K562 (cell line): ENCODE measurements around the gene CCNY. TPM values are rescaled to one million over a fixed set of nuclear protein-coding genes. Genes with fewer than 3 reads are reported as not detected.

Source experiments
- CCAR2 ChIP-seq: fragments of 200-400 bp; formaldehyde crosslinking; IDR thresholded peaks from 2 replicates; pipeline ENCODE4 v1.6.1; 2017; ENCODE audit warnings: mild to moderate bottlenecking, low read depth, low read length
- CCNT2 ChIP-seq: IDR thresholded peaks from 2 replicates; pipeline ENCODE4 v1.6.1; 2011; ENCODE audit warnings: borderline replicate concordance, low read depth, mild to moderate bottlenecking, moderate library complexity, mixed read lengths, low read length; ENCODE audit not compliant: insufficient read length; ENCODE audit errors: extremely low read depth
- EP300 ChIP-seq: IDR thresholded peaks from 2 replicates; pipeline ENCODE4 v1.6.1; 2012; ENCODE audit warnings: low read length, improper control_type of control experiment
- ERF ChIP-seq: fragments of 450-650 bp; formaldehyde crosslinking; IDR thresholded peaks from 2 replicates; pipeline ENCODE4 v1.4.0; 2020; ENCODE audit warnings: mild to moderate bottlenecking, mixed read lengths
- ESRRA ChIP-seq: fragments of 450-650 bp; IDR thresholded peaks from 2 replicates; pipeline ENCODE4 v1.6.1; 2014; ENCODE audit warnings: low read depth, mild to moderate bottlenecking, moderate library complexity, borderline replicate concordance
- EZH2 ChIP-seq: IDR thresholded peaks from 2 replicates; pipeline ENCODE4 v1.6.1; 2012; ENCODE audit warnings: low read depth, mild to moderate bottlenecking, inconsistent platforms, low read length, borderline replicate concordance
- FOSL1 ChIP-seq: fragments of 200-800 bp; sonication (Bioruptor generic); conservative IDR thresholded peaks from 2 replicates; pipeline ENCODE4 v1.6.1; 2016; ENCODE audit warnings: missing genetic modification characterization, missing compliant biosample characterization
- GABPA ChIP-seq: fragments of 200-800 bp; sonication (Bioruptor generic); conservative IDR thresholded peaks from 2 replicates; pipeline ENCODE4 v1.6.1; 2016; ENCODE audit warnings: low read depth, missing genetic modification characterization, missing compliant biosample characterization
- HLTF ChIP-seq: fragments of 450-650 bp; IDR thresholded peaks from 2 replicates; pipeline ENCODE4 v1.6.1; 2016
- JUND ChIP-seq, 2 experiments: IDR thresholded peaks; 2 replicates in 1 of 2; 3 replicates in 1 of 2; pipeline ENCODE4 v1.6.1; 2011; ENCODE audit warnings: borderline replicate concordance in 2 of 2, low read depth in 2 of 2, low read length in 2 of 2, improper control_type of control experiment in 1 of 2, missing biosample characterization in 1 of 2, missing genetic modification characterization in 1 of 2, missing genetic modification reagents in 1 of 2
- KLF10 ChIP-seq: fragments of 250-450 bp; sonication (Bioruptor Pico); IDR thresholded peaks from 2 replicates; pipeline ENCODE4 v1.6.1; 2021; ENCODE audit warnings: matching md5 sums
- MEF2D ChIP-seq: conservative IDR thresholded peaks from 2 replicates; pipeline ENCODE4 v1.6.1; 2016; ENCODE audit warnings: low read depth, missing genetic modification characterization, missing compliant biosample characterization
- MYC ChIP-seq, 2 experiments: fragments of 250-450 bp in 1 of 2; sonication (Bioruptor Pico) in 1 of 2; IDR thresholded peaks; 2 replicates each; pipeline versions ENCODE4 v1.5.1 to v1.6.1; 2012 to 2021; ENCODE audit warnings: low read depth in 2 of 2, borderline replicate concordance in 1 of 2, improper control_type of control experiment in 1 of 2, low read length in 1 of 2, mild to moderate bottlenecking in 1 of 2, moderate library complexity in 1 of 2
- NR4A1 ChIP-seq, 2 experiments: fragments of 250-450 bp in 1 of 2; fragments of 450-650 bp in 1 of 2; sonication (Bioruptor Pico) in 1 of 2; IDR thresholded peaks; 2 replicates each; pipeline versions ENCODE4 v1.4.0 to v1.6.1; 2016 to 2020; ENCODE audit warnings: mild to moderate bottlenecking in 2 of 2, missing compliant biosample characterization in 1 of 2, missing genetic modification characterization in 1 of 2, moderate library complexity in 1 of 2
- PHF21A ChIP-seq: fragments of 450-650 bp; IDR thresholded peaks from 2 replicates; pipeline ENCODE4 v1.6.1; 2017; ENCODE audit warnings: low read depth, borderline replicate concordance
- POLR2AphosphoS5 ChIP-seq: IDR thresholded peaks from 2 replicates; pipeline ENCODE4 v1.6.1; 2011; ENCODE audit warnings: mild to moderate bottlenecking, low read depth, low read length, moderate library complexity; ENCODE audit not compliant: control insufficient read depth, insufficient read depth
- PTRF ChIP-seq: fragments of 450-650 bp; IDR thresholded peaks from 2 replicates; pipeline ENCODE4 v1.6.1; 2016; ENCODE audit warnings: mild to moderate bottlenecking, missing genetic modification characterization, missing compliant biosample characterization
- SIN3A ChIP-seq, 2 experiments: fragments of 150-350 bp in 1 of 2; IDR thresholded peaks; 2 replicates each; pipeline ENCODE4 v1.6.1; 2011 to 2016; ENCODE audit warnings: borderline replicate concordance in 2 of 2, low read depth in 2 of 2, low read length in 2 of 2, mild to moderate bottlenecking in 2 of 2, moderate library complexity in 2 of 2; ENCODE audit not compliant: control insufficient read depth in 1 of 2
- SRF ChIP-seq, 2 experiments: fragments of 250-450, 450-650 bp in 1 of 2; sonication (Bioruptor Pico) in 1 of 2; sonication (generic) in 1 of 2; formaldehyde crosslinking; IDR thresholded peaks; 2 replicates each; pipeline versions ENCODE4 v1.5.0 to v1.5.1; 2020 to 2022; ENCODE audit warnings: mild to moderate bottlenecking in 1 of 2, missing genetic modification reagents in 1 of 2
- TEAD1 ChIP-seq, 2 experiments: fragments of 450-650 bp in 1 of 2; sonication (generic) in 1 of 2; formaldehyde crosslinking; IDR thresholded peaks; 2 replicates each; pipeline versions ENCODE4 v1.4.0 to v1.8.0; 2020 to 2022; ENCODE audit warnings: mild to moderate bottlenecking in 2 of 2, missing genetic modification reagents in 1 of 2
- THRAP3 ChIP-seq: fragments of 450-650 bp; IDR thresholded peaks from 2 replicates; pipeline ENCODE4 v1.6.1; 2016; ENCODE audit warnings: mild to moderate bottlenecking, inconsistent platforms, borderline replicate concordance
- ZNF212 ChIP-seq: fragments of 450-650 bp; formaldehyde crosslinking; IDR thresholded peaks from 2 replicates; pipeline ENCODE4 v1.4.0; 2020; ENCODE audit warnings: mild to moderate bottlenecking
- ZNF780A ChIP-seq: fragments of 250-450 bp; sonication (Bioruptor Pico); IDR thresholded peaks from 2 replicates; pipeline ENCODE4 v1.5.0; 2021; ENCODE audit warnings: mild to moderate bottlenecking
- polyA plus RNA-seq, 8 experiments: library from polyadenylated mRNA; depleted of rRNA in 4 of 8; stranded (reverse) in 5 of 8; unstranded in 3 of 8; fragments of >200 nt; fragmentation: Nextera tagmentation in 2 of 8; fragmentation: Illumina TruSeq in 1 of 8; extraction: Ambion mirVana in 2 of 8; extraction: Trizol in 1 of 8; gene quantifications; 2 replicates each; pipeline versions ENCODE4 v1.2.1 to v1.2.3, GENCODE V29; 2011 to 2014; ENCODE audit warnings: inconsistent platforms in 1 of 8, missing spikeins in 1 of 8
- total RNA-seq, 7 experiments: library from RNA; depleted of rRNA in 6 of 7; stranded (reverse); fragments of >200 nt in 6 of 7; fragmentation: Illumina TruSeq in 2 of 7; extraction: Trizol in 2 of 7; gene quantifications; 2 replicates each; pipeline versions ENCODE4 v1.2.1 to v1.2.3, GENCODE V29; 2011 to 2021; ENCODE audit warnings: low replicate concordance in 1 of 7
- TF ChIP-seq, protein P1 (sequence below): fragments of 250-450 bp; sonication (Bioruptor Pico); IDR thresholded peaks from 2 replicates; pipeline ENCODE4 v1.8.0; 2021; ENCODE audit warnings: mild to moderate bottlenecking, moderate library complexity
- TF ChIP-seq, protein P2 (sequence below): sonication (generic); formaldehyde crosslinking; IDR thresholded peaks from 2 replicates; pipeline ENCODE4 v1.8.1; 2023; ENCODE audit warnings: mild to moderate bottlenecking, missing genetic modification reagents, moderate library complexity

CCNY gene
- total and polyA plus RNA-seq, 9 of the 15 experiments (the other 6 are each of a cell fraction or from before 2014, with no cell fraction given) = 8.4 to 109 (median 38.6) TPM

DNA sequence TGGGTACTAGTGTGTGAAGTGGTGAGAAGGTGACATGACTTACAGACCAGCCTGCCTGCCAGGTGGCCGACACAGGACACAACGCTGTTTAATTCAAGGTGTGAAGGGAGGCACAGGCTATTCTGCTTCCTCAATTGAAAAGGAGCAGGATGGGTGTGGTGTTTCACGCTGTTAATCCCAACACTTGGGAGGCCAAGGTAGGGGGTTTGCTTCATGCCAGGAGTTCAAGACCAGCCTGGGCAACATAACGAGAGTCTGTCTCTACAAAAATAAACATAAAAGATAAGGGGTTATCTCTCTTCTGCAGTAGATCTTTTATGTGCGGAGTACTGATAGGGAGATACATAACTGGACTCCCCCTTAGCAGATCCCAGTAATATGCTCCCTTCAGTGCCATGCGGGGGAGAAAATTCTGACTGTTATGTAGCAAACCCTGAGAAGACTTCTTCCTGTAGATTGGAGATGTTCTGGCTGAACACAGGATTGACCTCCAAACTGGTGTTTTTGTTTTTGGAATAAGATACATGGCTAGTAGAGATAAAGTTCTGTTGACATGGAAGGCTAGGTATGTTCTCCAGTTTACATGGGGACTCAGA, 63.2 kb downstream of the CCNY start (continued):
- TF ChIP-seq MYC (IDR thresholded peaks at IDR 0.05; ENCODE audit: low read depth, low read length) = peak; percentile 46
- no peak for TF ChIP-seq MYC (CRISPR knock-in tag; IDR thresholded peaks at IDR 0.05; ENCODE audit: borderline replicate concordance, low read depth)
- TF ChIP-seq CCNT2 = peak; percentile 72
- TF ChIP-seq ZNF212 = no peak
- TF ChIP-seq EZH2 = no peak
- no peak for TF ChIP-seq THRAP3
- 0 out of 2 replicates have a peak, but pooled peaks have one; percentile 40 for TF ChIP-seq HLTF
- no peak for TF ChIP-seq PHF21A
- TF ChIP-seq ESRRA = peak; percentile 70; the same call in 1 of the 2 replicates
- TF ChIP-seq CCAR2 = no peak
- TF ChIP-seq ZNF780A (CRISPR knock-in tag) = no peak
- TF ChIP-seq MEF2D (tag) = peak; percentile 84; the same call in 1 of the 2 replicates
- TF ChIP-seq, protein P1, sequence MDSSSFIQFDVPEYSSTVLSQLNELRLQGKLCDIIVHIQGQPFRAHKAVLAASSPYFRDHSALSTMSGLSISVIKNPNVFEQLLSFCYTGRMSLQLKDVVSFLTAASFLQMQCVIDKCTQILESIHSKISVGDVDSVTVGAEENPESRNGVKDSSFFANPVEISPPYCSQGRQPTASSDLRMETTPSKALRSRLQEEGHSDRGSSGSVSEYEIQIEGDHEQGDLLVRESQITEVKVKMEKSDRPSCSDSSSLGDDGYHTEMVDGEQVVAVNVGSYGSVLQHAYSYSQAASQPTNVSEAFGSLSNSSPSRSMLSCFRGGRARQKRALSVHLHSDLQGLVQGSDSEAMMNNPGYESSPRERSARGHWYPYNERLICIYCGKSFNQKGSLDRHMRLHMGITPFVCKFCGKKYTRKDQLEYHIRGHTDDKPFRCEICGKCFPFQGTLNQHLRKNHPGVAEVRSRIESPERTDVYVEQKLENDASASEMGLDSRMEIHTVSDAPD (CRISPR knock-in tag) = no peak
- TF ChIP-seq, protein P2, sequence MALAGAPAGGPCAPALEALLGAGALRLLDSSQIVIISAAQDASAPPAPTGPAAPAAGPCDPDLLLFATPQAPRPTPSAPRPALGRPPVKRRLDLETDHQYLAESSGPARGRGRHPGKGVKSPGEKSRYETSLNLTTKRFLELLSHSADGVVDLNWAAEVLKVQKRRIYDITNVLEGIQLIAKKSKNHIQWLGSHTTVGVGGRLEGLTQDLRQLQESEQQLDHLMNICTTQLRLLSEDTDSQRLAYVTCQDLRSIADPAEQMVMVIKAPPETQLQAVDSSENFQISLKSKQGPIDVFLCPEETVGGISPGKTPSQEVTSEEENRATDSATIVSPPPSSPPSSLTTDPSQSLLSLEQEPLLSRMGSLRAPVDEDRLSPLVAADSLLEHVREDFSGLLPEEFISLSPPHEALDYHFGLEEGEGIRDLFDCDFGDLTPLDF (CRISPR knock-in tag) = no peak
- TF ChIP-seq ERF (CRISPR knock-in tag) = 0 out of 2 replicates have a peak, but pooled peaks have one; percentile 21
- TF ChIP-seq JUND (IDR thresholded peaks at IDR 0.05; ENCODE audit: borderline replicate concordance, low read depth, low read length) = peak; percentile 57
- TF ChIP-seq JUND (tag; IDR thresholded peaks at IDR 0.05; ENCODE audit: borderline replicate concordance, low read depth, low read length) = peak; percentile 73; the same call in 1 of the 3 replicates
- peak in 1 of 2 experiments; percentile 74; a peak in 2 of 4 replicates for TF ChIP-seq TEAD1 (CRISPR knock-in tag; IDR thresholded peaks at IDR 0.05)
- TF ChIP-seq FOSL1 (tag) = peak; percentile 75
- no peak for TF ChIP-seq PTRF (tag)
- no peak for TF ChIP-seq SIN3A (IDR thresholded peaks at IDR 0.05; ENCODE audit: borderline replicate concordance in 2 of 2, control insufficient read depth in 1 of 2, low read depth in 2 of 2, low read length in 2 of 2)
- TF ChIP-seq GABPA (tag) = no peak
- TF ChIP-seq SRF (CRISPR knock-in tag; IDR thresholded peaks at IDR 0.05) = no peak
- TF ChIP-seq NR4A1 (CRISPR knock-in tag; IDR thresholded peaks at IDR 0.05) = no peak
- TF ChIP-seq NR4A1 (tag; IDR thresholded peaks at IDR 0.05) = no peak
- peak; percentile 93 for TF ChIP-seq EP300
- TF ChIP-seq POLR2AphosphoS5 = 0 out of 2 replicates have a peak, but pooled peaks have one; percentile 41
- no peak for TF ChIP-seq KLF10
